GM23338 (cell line): ENCODE results near the gene ADGRD1.

ENCODE experiments used
- EZH2 ChIP-seq: fragments of 200-600 bp; sonication (generic); IDR thresholded peaks from one replicate; pipeline ENCODE4 v1.8.0; 2017; ENCODE audit warnings: antibody characterized with exemption, mild to moderate bottlenecking, low read depth; ENCODE audit not compliant: unreplicated experiment
- EZH2phosphoT487 ChIP-seq: fragments of 200-600 bp; sonication (generic); IDR thresholded peaks from one replicate; pipeline ENCODE4 v1.8.1; 2018; ENCODE audit warnings: antibody characterized with exemption; ENCODE audit not compliant: unreplicated experiment
- JUNB ChIP-seq: IDR thresholded peaks from one replicate; pipeline ENCODE4 v1.6.1; 2016; ENCODE audit warnings: antibody characterized with exemption; ENCODE audit not compliant: unreplicated experiment
- TF ChIP-seq, protein P1 (sequence below), 2 experiments: fragments of 200-600 bp in 1 of 2; sonication (generic) in 1 of 2; conservative IDR thresholded peaks; 2 replicates each; pipeline versions ENCODE4 v1.5.1 to v1.6.1; 2016 to 2017; ENCODE audit warnings: antibody characterized with exemption in 2 of 2, low read depth in 2 of 2, mild to moderate bottlenecking in 2 of 2, moderate library complexity in 1 of 2
- TF ChIP-seq, protein P2 (sequence below): IDR thresholded peaks from one replicate; pipeline ENCODE4 v1.6.1; 2018; ENCODE audit warnings: antibody characterized with exemption; ENCODE audit not compliant: unreplicated experiment

DNA sequence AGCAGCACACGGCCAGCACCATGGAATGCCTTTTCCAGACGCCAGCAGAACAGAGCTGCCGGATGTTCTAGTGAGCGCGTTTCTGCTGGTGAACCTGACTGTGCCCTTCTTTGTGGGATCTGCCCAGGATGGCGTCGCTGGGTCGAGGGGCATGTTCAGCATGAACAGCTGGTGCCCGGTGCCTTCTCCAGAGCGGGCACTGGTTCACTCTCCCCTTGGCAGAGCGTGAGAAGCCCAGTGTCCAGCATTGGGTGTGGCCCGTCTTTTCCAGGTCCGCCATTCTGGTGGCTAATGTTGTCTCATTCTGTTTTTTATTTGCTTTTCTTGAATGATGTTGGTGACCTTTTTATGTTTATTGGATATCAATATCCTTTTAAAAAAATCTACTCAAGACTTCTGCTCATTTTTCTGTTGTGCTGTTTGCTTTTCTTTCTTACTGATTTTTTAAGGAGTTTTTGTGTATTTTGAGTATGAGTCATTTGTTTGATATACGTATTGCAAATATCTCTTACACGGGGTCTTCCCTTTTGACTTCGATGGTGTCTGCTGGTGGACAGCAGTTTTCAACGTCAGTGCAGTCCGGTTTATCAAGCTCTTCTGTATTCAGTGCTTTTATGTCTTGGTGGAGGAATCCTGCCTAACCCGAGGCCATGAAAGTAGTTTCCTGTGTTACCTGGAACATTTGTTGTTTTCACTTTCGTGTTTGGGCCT, 74.3 kb downstream of the ADGRD1 start:
- TF ChIP-seq, protein P1, sequence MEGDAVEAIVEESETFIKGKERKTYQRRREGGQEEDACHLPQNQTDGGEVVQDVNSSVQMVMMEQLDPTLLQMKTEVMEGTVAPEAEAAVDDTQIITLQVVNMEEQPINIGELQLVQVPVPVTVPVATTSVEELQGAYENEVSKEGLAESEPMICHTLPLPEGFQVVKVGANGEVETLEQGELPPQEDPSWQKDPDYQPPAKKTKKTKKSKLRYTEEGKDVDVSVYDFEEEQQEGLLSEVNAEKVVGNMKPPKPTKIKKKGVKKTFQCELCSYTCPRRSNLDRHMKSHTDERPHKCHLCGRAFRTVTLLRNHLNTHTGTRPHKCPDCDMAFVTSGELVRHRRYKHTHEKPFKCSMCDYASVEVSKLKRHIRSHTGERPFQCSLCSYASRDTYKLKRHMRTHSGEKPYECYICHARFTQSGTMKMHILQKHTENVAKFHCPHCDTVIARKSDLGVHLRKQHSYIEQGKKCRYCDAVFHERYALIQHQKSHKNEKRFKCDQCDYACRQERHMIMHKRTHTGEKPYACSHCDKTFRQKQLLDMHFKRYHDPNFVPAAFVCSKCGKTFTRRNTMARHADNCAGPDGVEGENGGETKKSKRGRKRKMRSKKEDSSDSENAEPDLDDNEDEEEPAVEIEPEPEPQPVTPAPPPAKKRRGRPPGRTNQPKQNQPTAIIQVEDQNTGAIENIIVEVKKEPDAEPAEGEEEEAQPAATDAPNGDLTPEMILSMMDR (conservative IDR thresholded peaks at IDR 0.05; ENCODE audit: low read depth in 2 of 2): no peak
- TF ChIP-seq, protein P2, sequence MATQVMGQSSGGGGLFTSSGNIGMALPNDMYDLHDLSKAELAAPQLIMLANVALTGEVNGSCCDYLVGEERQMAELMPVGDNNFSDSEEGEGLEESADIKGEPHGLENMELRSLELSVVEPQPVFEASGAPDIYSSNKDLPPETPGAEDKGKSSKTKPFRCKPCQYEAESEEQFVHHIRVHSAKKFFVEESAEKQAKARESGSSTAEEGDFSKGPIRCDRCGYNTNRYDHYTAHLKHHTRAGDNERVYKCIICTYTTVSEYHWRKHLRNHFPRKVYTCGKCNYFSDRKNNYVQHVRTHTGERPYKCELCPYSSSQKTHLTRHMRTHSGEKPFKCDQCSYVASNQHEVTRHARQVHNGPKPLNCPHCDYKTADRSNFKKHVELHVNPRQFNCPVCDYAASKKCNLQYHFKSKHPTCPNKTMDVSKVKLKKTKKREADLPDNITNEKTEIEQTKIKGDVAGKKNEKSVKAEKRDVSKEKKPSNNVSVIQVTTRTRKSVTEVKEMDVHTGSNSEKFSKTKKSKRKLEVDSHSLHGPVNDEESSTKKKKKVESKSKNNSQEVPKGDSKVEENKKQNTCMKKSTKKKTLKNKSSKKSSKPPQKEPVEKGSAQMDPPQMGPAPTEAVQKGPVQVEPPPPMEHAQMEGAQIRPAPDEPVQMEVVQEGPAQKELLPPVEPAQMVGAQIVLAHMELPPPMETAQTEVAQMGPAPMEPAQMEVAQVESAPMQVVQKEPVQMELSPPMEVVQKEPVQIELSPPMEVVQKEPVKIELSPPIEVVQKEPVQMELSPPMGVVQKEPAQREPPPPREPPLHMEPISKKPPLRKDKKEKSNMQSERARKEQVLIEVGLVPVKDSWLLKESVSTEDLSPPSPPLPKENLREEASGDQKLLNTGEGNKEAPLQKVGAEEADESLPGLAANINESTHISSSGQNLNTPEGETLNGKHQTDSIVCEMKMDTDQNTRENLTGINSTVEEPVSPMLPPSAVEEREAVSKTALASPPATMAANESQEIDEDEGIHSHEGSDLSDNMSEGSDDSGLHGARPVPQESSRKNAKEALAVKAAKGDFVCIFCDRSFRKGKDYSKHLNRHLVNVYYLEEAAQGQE: no peak
- TF ChIP-seq JUNB: no peak
- TF ChIP-seq EZH2: no peak
- no peak for TF ChIP-seq EZH2phosphoT487
